ENCODE results near the gene CLDN6. TPM values are rescaled to one million over a fixed set of nuclear protein-coding genes. Genes with fewer than 3 reads are reported as not detected.

Gene CLDN6
- total and polyA plus RNA-seq, 2 of the 13 experiments (the other 11 are each of a cell fraction or from before 2014, with no cell fraction given), result 5.9 to 7.6 TPM

DNA sequence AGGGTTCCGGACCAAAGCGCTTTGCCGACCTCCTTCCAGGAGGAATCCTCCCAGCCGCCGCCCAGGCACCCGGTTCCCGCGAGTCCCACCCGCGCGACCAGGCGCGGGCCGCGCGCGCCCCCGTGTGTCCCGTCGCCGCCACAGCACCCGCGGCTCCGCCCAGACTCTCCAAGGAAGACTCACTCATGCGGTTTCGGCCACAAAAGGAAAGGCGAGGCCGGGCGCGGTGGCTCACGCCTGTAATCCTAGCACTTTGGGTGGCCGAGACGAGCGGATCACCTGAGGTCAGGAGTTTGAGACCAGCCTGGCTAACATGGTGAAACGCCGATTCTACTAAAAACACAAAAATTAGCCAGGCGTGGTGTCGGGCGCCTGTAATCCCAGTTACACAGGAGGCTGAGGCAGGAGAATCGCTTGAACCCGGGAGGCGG, 34.3 kb downstream of the CLDN6 start (continued):
- no peak for TF ChIP-seq XBP1 (CRISPR knock-in tag; IDR thresholded peaks at IDR 0.05)
- TF ChIP-seq, protein P1, sequence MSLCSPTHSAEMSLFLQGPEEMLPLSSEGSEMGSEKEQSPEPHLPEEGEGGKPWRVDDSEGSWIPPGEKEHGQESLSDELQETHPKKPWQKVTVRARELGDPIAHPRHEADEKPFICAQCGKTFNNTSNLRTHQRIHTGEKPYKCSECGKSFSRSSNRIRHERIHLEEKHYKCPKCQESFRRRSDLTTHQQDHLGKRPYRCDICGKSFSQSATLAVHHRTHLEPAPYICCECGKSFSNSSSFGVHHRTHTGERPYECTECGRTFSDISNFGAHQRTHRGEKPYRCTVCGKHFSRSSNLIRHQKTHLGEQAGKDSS (CRISPR knock-in tag; IDR thresholded peaks at IDR 0.05; ENCODE audit: borderline replicate concordance, low read depth), result 0 out of 2 replicates have a peak, but pooled peaks have one; percentile 53
- TF ChIP-seq HNRNPUL1 (IDR thresholded peaks at IDR 0.05; ENCODE audit: low read depth, low read length), result no peak
- TF ChIP-seq, protein P2, sequence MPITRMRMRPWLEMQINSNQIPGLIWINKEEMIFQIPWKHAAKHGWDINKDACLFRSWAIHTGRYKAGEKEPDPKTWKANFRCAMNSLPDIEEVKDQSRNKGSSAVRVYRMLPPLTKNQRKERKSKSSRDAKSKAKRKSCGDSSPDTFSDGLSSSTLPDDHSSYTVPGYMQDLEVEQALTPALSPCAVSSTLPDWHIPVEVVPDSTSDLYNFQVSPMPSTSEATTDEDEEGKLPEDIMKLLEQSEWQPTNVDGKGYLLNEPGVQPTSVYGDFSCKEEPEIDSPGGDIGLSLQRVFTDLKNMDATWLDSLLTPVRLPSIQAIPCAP (CRISPR knock-in tag; IDR thresholded peaks at IDR 0.05; ENCODE audit: low read depth), result no peak
- no peak for TF ChIP-seq SCMH1 (CRISPR knock-in tag; IDR thresholded peaks at IDR 0.05; ENCODE audit: borderline replicate concordance)
- TF ChIP-seq, protein P3, sequence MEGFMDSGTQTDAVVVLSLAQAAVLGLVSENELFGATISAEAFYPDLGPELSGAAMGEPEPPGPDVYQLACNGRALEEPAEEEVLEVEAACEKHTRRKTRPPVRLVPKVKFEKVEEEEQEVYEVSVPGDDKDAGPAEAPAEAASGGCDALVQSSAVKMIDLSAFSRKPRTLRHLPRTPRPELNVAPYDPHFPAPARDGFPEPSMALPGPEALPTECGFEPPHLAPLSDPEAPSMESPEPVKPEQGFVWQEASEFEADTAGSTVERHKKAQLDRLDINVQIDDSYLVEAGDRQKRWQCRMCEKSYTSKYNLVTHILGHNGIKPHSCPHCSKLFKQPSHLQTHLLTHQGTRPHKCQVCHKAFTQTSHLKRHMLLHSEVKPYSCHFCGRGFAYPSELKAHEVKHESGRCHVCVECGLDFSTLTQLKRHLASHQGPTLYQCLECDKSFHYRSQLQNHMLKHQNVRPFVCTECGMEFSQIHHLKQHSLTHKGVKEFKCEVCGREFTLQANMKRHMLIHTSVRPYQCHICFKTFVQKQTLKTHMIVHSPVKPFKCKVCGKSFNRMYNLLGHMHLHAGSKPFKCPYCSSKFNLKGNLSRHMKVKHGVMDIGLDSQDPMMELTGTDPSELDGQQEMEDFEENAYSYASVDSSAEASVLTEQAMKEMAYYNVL (CRISPR knock-in tag; IDR thresholded peaks at IDR 0.05; ENCODE audit: borderline replicate concordance), result no peak
- no peak for TF ChIP-seq POLR2A (IDR thresholded peaks at IDR 0.05; ENCODE audit: insufficient read depth in 1 of 2, low read depth in 2 of 2, low read length in 2 of 2)
- TF ChIP-seq, protein P4, sequence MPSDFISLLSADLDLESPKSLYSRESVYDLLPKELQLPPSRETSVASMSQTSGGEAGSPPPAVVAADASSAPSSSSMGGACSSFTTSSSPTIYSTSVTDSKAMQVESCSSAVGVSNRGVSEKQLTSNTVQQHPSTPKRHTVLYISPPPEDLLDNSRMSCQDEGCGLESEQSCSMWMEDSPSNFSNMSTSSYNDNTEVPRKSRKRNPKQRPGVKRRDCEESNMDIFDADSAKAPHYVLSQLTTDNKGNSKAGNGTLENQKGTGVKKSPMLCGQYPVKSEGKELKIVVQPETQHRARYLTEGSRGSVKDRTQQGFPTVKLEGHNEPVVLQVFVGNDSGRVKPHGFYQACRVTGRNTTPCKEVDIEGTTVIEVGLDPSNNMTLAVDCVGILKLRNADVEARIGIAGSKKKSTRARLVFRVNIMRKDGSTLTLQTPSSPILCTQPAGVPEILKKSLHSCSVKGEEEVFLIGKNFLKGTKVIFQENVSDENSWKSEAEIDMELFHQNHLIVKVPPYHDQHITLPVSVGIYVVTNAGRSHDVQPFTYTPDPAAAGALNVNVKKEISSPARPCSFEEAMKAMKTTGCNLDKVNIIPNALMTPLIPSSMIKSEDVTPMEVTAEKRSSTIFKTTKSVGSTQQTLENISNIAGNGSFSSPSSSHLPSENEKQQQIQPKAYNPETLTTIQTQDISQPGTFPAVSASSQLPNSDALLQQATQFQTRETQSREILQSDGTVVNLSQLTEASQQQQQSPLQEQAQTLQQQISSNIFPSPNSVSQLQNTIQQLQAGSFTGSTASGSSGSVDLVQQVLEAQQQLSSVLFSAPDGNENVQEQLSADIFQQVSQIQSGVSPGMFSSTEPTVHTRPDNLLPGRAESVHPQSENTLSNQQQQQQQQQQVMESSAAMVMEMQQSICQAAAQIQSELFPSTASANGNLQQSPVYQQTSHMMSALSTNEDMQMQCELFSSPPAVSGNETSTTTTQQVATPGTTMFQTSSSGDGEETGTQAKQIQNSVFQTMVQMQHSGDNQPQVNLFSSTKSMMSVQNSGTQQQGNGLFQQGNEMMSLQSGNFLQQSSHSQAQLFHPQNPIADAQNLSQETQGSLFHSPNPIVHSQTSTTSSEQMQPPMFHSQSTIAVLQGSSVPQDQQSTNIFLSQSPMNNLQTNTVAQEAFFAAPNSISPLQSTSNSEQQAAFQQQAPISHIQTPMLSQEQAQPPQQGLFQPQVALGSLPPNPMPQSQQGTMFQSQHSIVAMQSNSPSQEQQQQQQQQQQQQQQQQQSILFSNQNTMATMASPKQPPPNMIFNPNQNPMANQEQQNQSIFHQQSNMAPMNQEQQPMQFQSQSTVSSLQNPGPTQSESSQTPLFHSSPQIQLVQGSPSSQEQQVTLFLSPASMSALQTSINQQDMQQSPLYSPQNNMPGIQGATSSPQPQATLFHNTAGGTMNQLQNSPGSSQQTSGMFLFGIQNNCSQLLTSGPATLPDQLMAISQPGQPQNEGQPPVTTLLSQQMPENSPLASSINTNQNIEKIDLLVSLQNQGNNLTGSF (CRISPR knock-in tag; IDR thresholded peaks at IDR 0.05), result no peak
- no peak for TF ChIP-seq HOXA3 (CRISPR knock-in tag; IDR thresholded peaks at IDR 0.05)
- TF ChIP-seq, protein P5, sequence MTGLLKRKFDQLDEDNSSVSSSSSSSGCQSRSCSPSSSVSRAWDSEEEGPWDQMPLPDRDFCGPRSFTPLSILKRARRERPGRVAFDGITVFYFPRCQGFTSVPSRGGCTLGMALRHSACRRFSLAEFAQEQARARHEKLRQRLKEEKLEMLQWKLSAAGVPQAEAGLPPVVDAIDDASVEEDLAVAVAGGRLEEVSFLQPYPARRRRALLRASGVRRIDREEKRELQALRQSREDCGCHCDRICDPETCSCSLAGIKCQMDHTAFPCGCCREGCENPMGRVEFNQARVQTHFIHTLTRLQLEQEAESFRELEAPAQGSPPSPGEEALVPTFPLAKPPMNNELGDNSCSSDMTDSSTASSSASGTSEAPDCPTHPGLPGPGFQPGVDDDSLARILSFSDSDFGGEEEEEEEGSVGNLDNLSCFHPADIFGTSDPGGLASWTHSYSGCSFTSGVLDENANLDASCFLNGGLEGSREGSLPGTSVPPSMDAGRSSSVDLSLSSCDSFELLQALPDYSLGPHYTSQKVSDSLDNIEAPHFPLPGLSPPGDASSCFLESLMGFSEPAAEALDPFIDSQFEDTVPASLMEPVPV (CRISPR knock-in tag; IDR thresholded peaks at IDR 0.05), result 0 out of 2 replicates have a peak, but pooled peaks have one; percentile 41
- TF ChIP-seq SRY (CRISPR knock-in tag; IDR thresholded peaks at IDR 0.05), result no peak
- TF ChIP-seq SAP130 (CRISPR knock-in tag; IDR thresholded peaks at IDR 0.05; ENCODE audit: low read depth), result peak; percentile 49; the same call in 1 of the 2 replicates
- no peak for TF ChIP-seq ATAD3A (CRISPR knock-in tag; IDR thresholded peaks at IDR 0.05)
- no peak for TF ChIP-seq CCAR2 (optimal IDR thresholded peaks at IDR 0.05; ENCODE audit: low read depth, low read length)
- TF ChIP-seq XRCC5 (optimal IDR thresholded peaks at IDR 0.05; ENCODE audit: low read length), result peak; percentile 65
- TF ChIP-seq ZNF776 (CRISPR knock-in tag; IDR thresholded peaks at IDR 0.05), result peak; percentile 24; the same call in 1 of the 2 replicates
- TF ChIP-seq ETV5 (CRISPR knock-in tag; IDR thresholded peaks at IDR 0.05; ENCODE audit: borderline replicate concordance), result 0 out of 2 replicates have a peak, but pooled peaks have one; percentile 24
- no peak for TF ChIP-seq SMAD3 (CRISPR knock-in tag; IDR thresholded peaks at IDR 0.05)
- peak; percentile 40; the same call in 1 of the 2 replicates for TF ChIP-seq NFKB2 (CRISPR knock-in tag; IDR thresholded peaks at IDR 0.05; ENCODE audit: borderline replicate concordance)
- TF ChIP-seq, protein P6, sequence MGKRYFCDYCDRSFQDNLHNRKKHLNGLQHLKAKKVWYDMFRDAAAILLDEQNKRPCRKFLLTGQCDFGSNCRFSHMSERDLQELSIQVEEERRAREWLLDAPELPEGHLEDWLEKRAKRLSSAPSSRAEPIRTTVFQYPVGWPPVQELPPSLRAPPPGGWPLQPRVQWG (CRISPR knock-in tag; IDR thresholded peaks at IDR 0.05; ENCODE audit: borderline replicate concordance, low read depth), result no peak
